PC-3 (cell line): ENCODE measurements around the gene TMEM178B. TPM values are rescaled to one million over a fixed set of nuclear protein-coding genes. Genes with fewer than 3 reads are reported as not detected.

ENCODE experiments used
- ATAC-seq: fragments of 200-7000 bp; cut with Tn5 transposase; 2 replicates; pipeline ENCODE4 v1.9.1; 2020; ENCODE audit warnings: mild to moderate bottlenecking, moderate library complexity
- BruUV-seq: library from RNA; stranded (reverse); fragments of 400-500 nt; replicated peaks from 2 replicates; lab custom pipeline; 2021; lab: Mats Ljungman, UMichigan
- CTCF ChIA-PET: fragments of 300-600 bp; sonication (Branson Sonifier 250); formaldehyde crosslinking; loops from one replicate; lab custom pipeline; 2022; ENCODE audit warnings: antibody characterized with exemption; lab: Charles Lee
- POLR2A ChIA-PET: fragments of 300-600 bp; sonication (Branson Sonifier 250); formaldehyde crosslinking; loops from one replicate; lab custom pipeline; 2022; ENCODE audit warnings: antibody characterized with exemption; ENCODE audit not compliant: unreplicated experiment; lab: Charles Lee
- DNase-seq: peaks from one replicate; pipeline ENCODE4 v3.0.0-alpha.2; 2015
- H2AFZ ChIP-seq: fragments of 300-600 bp; sonication (generic); 2 replicates; pipeline ENCODE4 v1.6.0; 2016; ENCODE audit warnings: antibody characterized with exemption, low read length
- H3F3A ChIP-seq: fragments of 300-600 bp; sonication (generic); one replicate; pipeline ENCODE4 v1.6.0; 2017; ENCODE audit warnings: antibody characterized with exemption, low read length, control low read depth, mild to moderate bottlenecking; ENCODE audit not compliant: unreplicated experiment
- H3K27ac ChIP-seq: fragments of 300-600 bp; sonication (generic); 2 replicates; pipeline ENCODE4 v1.5.1; 2016; ENCODE audit warnings: mild to moderate bottlenecking, low read length
- H3K27me3 ChIP-seq: fragments of 300-600 bp; sonication (generic); 2 replicates; pipeline ENCODE4 v1.6.1; 2016; ENCODE audit warnings: low read length, mixed read lengths
- H3K36me3 ChIP-seq: fragments of 300-600 bp; sonication (generic); 2 replicates; pipeline ENCODE4 v1.6.1; 2016; ENCODE audit warnings: low read depth, mixed run types, low read length, mixed read lengths
- H3K4me1 ChIP-seq: fragments of 300-600 bp; sonication (generic); 2 replicates; pipeline ENCODE4 v1.5.1; 2016; ENCODE audit warnings: low read length; ENCODE audit not compliant: insufficient read depth
- H3K4me2 ChIP-seq: fragments of 300-600 bp; sonication (generic); 2 replicates; pipeline ENCODE4 v1.6.0; 2016; ENCODE audit warnings: low read length
- H3K4me3 ChIP-seq: fragments of 300-600 bp; sonication (generic); 2 replicates; pipeline ENCODE4 v1.5.1; 2016; ENCODE audit warnings: mild to moderate bottlenecking, low read length, mixed read lengths
- H3K79me2 ChIP-seq: fragments of 300-600 bp; sonication (generic); 2 replicates; pipeline ENCODE4 v1.6.1; 2017; ENCODE audit warnings: low read length, mixed read lengths
- H3K9ac ChIP-seq: fragments of 300-600 bp; sonication (generic); 2 replicates; pipeline ENCODE4 v1.6.0; 2016; ENCODE audit warnings: mild to moderate bottlenecking, low read length
- H3K9me2 ChIP-seq: fragments of 300-600 bp; sonication (generic); replicated peaks from 2 replicates; pipeline ENCODE4 v1.6.1; 2016; ENCODE audit warnings: mixed run types, low read length, mixed read lengths
- H3K9me3 ChIP-seq: fragments of 300-600 bp; sonication (generic); 2 replicates; pipeline ENCODE4 v1.6.1; 2016; ENCODE audit warnings: low read length, mixed read lengths
- H4K20me1 ChIP-seq: fragments of 300-600 bp; sonication (generic); 2 replicates; pipeline ENCODE4 v1.6.1; 2016; ENCODE audit warnings: low read length, mixed read lengths
- CTCF ChIP-seq: fragments of 300-600 bp; sonication (generic); conservative IDR thresholded peaks from 2 replicates; pipeline ENCODE4 v1.5.1; 2017; ENCODE audit warnings: antibody characterized with exemption, low read depth, mild to moderate bottlenecking, low read length
- EZH2 ChIP-seq: fragments of 300-600 bp; sonication (generic); IDR thresholded peaks from one replicate; pipeline ENCODE4 v1.6.1; 2017; ENCODE audit warnings: antibody characterized with exemption, mild to moderate bottlenecking, low read length; ENCODE audit not compliant: unreplicated experiment
- EZH2phosphoT487 ChIP-seq: fragments of 300-600 bp; sonication (generic); IDR thresholded peaks from 2 replicates; pipeline ENCODE4 v1.6.1; 2018; ENCODE audit warnings: mild to moderate bottlenecking, antibody characterized with exemption, low read length, borderline replicate concordance
- intact Hi-C: fragments of 100-400 bp; cut with micrococcal nuclease; formaldehyde crosslinking; loops from 2 replicates; pipeline ENCODE4 v1.9.0; 2023
- total RNA-seq: library from RNA; depleted of rRNA; stranded (reverse); fragments of >200 nt; gene quantifications from 2 replicates; pipeline ENCODE4 v1.2.3, GENCODE V29; 2014

The TMEM178B gene
- total RNA-seq, 1 experiment from 2014 or later, result 0.29 TPM

- Histone ChIP-seq H3K4me1 (no peaks in the 10 kb centered on the region), H3K27me3 (peaks cover 24% of the 10 kb centered on the region), H3K9me2 (no peaks in the 10 kb centered on the region), H3K9ac (no peak overlapping the region), H3K27ac (no peak overlapping the region), H4K20me1 (no peaks in the 10 kb centered on the region), H3K79me2 (no peaks in the 10 kb centered on the region), H2AFZ (no peak overlapping the region), H3K36me3 (no peaks in the 10 kb centered on the region), H3K4me3 (no peak overlapping the region), H3F3A (no peaks in the 10 kb centered on the region), H3K9me3 (no peaks in the 10 kb centered on the region), H3K4me2 (no peak overlapping the region)
- ATAC-seq, result no peak
- DNase-seq, result no peak
- ChIA-PET CTCF (no interaction called here), POLR2A (no interaction called here)
- intact Hi-C loops, result no loop called here
- TF ChIP-seq EZH2 (no peak), CTCF (no peak), EZH2phosphoT487 (no peak)
- no TSS peak for BruUV-seq
Measured at GRCh38 chr7:141257597-141257996, 183.7 kb downstream of the TMEM178B start.

- no peaks in the 10 kb centered on the region for H3K9me2 ChIP-seq
- DNase-seq, result no peak
- ATAC-seq, result no peak
- intact Hi-C loops, result no loop called here
- no peaks in the 10 kb centered on the region for H3K36me3 ChIP-seq
- H3F3A ChIP-seq, result no peaks in the 10 kb centered on the region
- H2AFZ ChIP-seq, result no peak overlapping the region
- H3K27me3 ChIP-seq, result peaks cover 24% of the 10 kb centered on the region
- no peak overlapping the region for H3K4me3 ChIP-seq
- ChIA-PET CTCF (no interaction called here), POLR2A (no interaction called here)
- no peak overlapping the region for H3K9ac ChIP-seq
- no peaks in the 10 kb centered on the region for H4K20me1 ChIP-seq
- H3K4me2 ChIP-seq, result no peak overlapping the region
- no peaks in the 10 kb centered on the region for H3K9me3 ChIP-seq
- no peaks in the 10 kb centered on the region for H3K79me2 ChIP-seq
- no peaks in the 10 kb centered on the region for H3K4me1 ChIP-seq
- BruUV-seq, result no TSS peak
- H3K27ac ChIP-seq, result no peak overlapping the region
- TF ChIP-seq EZH2phosphoT487 (no peak), EZH2 (no peak), CTCF (no peak)
Measured at GRCh38 chr7:141258559-141258958, 184.7 kb downstream of the TMEM178B start.

GRCh38 chr7:141262101-141263090 is 188.5 kb downstream of the TMEM178B start:
- H3K9me2 ChIP-seq, result no peaks in the 10 kb centered on the region
- ATAC-seq (no peak), DNase-seq (no peak)
- H4K20me1 ChIP-seq, result no peaks in the 10 kb centered on the region
- no peak overlapping the region for H3K4me2 ChIP-seq
- intact Hi-C loops, result no loop called here
- ChIA-PET POLR2A (no interaction called here), CTCF (no interaction called here)
- H3K4me3 ChIP-seq, result no peak overlapping the region
- no peak overlapping the region for H3K9ac ChIP-seq
- no peaks in the 10 kb centered on the region for H3F3A ChIP-seq
- H3K4me1 ChIP-seq, result no peaks in the 10 kb centered on the region
- peaks cover 15% of the 10 kb centered on the region for H3K27me3 ChIP-seq
- no peak overlapping the region for H3K27ac ChIP-seq
- no peak overlapping the region for H2AFZ ChIP-seq
- no peaks in the 10 kb centered on the region for H3K36me3 ChIP-seq
- no TSS peak for BruUV-seq
- no peaks in the 10 kb centered on the region for H3K9me3 ChIP-seq
- H3K79me2 ChIP-seq, result no peaks in the 10 kb centered on the region
- TF ChIP-seq EZH2phosphoT487 (no peak), CTCF (peak; percentile 42), EZH2 (no peak)
